HG03354 (cell line): ENCODE data around the gene OOSP1.
"Not testable (repeated sequence)": the region's sequence is repeated elsewhere in the genome, so short reads cannot be mapped to it uniquely, and the experiment has no call there.

Experiments used
- ATAC-seq: cut with Tn5 transposase; IDR thresholded peaks from one replicate; pipeline ENCODE4 v1.9.1; 2021; ENCODE audit warnings: mild to moderate bottlenecking; ENCODE audit not compliant: unreplicated experiment, poor library complexity, severe bottlenecking

The OOSP1 gene

DNA sequence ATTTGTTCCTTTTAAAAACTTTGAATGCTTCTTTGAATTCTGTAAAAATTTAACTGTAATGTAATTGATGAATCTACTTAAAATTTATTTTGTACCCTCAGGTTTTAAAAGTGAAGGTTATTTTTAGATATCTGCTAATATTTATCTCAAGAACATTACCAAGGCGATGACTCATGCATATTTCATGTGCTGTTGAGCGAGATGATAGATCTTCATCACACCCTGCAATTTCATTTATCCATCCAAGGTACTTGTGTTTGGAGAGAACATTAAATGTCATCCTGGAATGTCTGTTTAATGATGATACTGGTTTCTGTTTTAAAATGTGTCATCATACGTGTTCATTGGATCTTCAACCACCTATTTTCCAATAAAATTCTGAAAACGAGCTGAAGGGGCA, 18.9 kb downstream of the OOSP1 start:
- ATAC-seq: no peak

DNA sequence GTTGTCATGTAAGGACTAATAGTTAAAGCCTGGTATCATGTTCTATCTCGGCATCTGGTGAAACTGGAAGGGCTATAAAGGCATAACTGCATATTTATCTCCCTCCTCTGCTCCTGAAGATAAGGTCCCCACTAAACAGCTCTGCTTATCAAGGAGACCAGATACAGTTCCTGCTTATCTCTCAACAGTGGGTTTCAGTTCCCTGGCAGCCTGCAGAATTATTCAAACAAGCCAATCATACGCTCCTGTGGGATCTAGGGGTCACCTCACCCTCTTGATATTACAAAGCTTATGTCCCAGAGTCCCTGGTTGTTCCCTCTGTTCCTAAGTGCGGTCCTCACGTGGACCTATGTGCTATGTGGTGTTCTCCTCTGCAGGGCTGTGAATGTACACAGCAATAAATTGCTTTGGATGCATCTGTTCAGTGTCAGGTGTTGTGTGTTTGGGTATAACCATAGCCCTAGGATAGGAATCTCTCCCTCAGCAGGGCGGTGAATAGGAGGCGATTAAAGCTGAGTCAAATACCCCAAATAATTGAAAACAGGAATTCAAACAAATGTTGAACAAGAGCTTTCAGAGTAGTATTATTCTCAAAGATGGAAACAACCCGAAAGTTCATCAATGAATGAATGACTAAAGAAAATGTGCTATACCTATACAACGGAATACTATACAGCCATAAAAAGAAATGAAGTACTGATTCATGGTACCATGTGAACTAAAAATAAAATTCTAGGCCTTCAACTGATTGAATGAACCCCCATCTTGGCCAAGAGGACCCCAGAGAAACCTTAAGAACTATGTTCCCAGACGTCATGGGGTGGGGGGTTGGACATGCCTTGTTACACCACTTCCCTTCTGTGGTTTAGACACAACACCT, 22.5 kb downstream of the OOSP1 start:
- no peak for ATAC-seq

DNA sequence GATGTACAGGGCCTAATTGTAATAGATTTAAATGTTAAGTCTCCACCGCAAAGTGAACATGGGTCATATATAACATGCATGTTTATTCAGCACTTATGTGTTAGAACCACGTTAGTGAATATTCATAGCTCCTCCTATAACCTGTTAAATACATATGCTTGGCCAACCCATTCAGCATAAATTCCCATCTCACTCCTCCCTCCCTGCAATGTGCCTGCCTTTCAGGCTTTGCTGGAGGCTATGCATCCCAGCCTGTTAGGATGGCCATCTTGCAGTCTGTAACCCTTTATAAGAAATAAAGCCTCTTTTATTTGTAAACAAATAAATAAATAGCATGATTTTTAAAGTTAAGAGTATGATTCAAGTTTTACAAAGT, 23.9 kb downstream of the OOSP1 start:
- no peak for ATAC-seq

DNA sequence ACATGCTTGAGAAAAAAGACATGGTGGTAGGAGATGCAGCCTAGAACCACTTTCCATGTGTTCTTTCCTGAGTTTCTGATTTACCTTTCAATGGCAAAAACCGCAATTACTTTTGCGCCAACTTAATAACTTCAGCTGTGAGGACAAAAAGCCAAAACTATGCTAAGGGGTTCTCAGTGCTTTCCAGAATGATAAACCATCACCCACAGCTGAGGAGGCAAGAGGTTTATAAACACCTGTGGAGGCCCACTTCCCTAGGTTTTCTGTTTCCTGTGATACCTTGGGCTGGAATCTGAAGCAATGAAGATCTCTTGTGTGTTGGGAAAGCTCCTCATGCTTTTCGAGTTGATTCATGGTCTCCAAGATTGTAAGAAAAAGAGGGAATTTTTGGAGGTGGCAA, 25.5 kb downstream of the OOSP1 start, which contains the start of gene OOSP4A:
OOSP4A (plus strand) TSS at position 301 of the 400 bp plus-strand sequence; CDS start at position 301, 0 bp downstream.
- no peak for ATAC-seq

DNA sequence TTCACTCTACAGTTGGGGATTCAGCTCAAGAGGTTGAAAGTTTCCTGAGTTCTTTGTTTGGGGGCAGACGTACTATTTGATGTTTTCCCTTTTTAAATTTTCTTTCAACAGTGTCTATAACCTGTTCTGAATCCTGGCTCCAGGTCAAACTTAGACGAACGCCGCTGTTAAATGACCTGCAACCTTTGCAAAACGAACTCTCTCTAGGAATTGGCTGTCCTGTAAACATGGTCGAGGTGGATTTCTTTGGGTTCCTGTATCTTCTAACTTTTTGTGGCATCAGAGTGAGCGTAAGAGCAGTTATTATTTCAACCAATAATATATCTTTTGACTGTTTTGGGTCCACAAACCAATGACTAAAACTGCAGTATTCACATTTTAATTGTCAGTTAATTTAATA, 27.2 kb downstream of the OOSP1 start:
- no peak for ATAC-seq

DNA sequence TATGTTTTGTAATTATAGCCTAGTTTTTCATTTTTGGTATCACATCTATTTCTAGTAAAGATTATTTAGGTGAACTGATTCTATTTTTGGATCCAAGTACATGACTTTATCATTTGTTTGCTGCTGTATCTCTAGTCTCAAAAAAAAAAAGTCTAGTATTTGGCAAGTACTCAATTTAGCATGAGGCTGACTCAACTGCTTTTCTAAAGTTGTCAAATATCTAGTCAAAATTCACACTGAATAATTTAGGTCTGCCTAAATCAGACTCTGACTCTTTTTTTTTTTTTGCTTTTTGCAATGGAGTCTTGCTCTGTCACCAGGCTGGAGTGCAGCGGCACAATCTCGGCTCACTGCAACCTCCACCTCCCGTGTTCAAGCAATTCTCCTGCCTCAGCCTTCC, 28.0 kb downstream of the OOSP1 start:
- ATAC-seq: no peak

DNA sequence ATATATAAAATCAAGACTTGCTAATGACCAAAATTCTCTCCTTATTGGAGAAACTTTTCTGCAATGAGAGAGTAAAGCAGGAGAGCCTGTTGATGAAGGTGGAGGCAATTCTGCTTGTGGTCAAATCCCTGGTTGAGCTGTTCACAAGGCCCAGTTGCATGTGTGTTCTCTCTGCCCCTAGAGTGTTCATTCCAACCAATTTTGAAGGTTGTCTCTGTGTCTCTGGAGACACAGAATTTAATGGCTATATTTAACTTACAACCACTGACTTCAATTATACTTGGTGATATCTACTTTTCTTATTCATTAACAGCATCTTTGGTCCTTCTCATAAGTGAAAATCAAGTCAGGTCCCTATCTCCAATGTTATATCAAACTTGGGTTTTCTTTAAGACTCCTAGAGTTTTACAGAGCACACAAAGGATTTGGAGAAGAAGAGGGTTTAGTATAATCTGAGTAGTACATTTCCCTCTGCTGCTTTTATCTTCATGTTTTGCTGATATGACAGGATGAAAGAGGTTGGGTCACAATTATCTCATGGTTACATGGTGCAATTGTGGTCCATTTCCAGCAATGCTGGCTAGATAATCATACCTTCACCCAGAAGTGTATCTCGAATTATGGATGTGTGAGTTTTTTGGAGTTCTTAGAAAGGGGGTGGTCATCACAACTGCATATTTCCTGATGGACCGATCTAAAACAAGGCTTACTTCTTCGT, 29.6 kb downstream of the OOSP1 start:
- no peak for ATAC-seq

DNA sequence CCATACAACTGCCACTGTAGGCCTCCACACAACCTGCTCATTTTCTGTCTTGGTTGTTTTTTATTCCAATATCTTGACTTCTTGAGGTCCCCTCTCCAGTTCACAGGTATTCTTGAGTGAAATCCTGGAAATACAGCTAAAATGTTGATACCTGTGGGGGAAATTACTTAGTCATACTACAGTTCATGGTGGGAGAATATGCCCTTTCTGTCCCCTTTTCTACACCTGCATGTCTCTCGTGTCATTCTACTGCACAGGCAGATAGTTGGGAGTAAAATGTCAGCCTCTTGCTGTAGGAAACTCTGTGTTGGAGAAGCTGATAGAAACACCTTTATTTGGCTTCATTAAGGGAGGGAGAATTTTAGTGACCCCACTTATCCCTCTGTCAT, 30.2 kb downstream of the OOSP1 start:
- ATAC-seq: no peak

DNA sequence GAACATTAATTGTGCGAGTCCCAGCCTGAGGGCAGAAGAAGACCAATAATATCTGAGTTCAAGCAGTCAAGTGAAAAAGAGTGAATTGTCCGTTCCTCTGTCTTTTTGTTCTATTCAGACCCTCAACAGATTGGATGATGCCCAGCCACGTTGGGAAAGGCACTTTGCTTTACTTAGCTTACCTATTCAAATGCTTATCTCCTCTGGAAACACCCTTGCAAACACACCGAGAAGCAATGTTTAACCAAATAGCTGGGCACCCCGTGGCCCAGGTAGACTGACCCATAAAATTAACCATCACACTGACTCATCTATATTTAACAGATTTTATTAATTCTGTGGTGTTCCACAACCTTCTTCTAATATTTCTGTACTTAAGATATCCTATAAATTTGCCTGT, 34.9 kb downstream of the OOSP1 start:
- ATAC-seq: no peak

DNA sequence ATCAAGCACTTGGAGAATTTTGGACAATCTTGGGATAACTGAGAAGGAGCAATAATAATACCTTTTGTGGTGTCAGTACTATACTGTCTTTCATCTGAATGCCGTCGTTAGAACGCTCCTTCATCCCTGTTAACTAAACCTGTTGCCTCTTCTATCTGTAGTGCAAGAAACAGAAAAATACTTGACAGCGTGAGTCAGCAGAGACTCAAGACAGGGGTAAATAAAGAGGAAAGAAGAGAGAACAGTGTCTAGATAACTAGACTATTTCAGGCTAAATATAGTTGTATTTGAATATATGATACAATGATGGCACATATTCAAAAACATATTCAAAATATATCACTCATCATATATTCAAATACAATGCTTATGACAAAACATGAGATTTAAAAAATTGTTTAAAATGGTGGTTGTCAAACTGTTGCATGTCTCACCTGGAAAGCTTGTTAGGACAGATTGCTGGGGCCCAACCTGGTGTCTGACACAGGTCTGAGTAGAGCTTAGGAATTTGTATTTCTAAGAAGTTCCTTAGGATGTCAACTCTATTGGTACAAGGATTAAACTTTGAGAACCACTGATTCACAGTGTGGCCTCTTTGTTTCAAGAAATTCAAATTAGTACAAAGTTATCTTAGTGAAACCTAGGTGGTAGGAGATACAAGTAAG, 43.0 kb downstream of the OOSP1 start:
- no peak for ATAC-seq

DNA sequence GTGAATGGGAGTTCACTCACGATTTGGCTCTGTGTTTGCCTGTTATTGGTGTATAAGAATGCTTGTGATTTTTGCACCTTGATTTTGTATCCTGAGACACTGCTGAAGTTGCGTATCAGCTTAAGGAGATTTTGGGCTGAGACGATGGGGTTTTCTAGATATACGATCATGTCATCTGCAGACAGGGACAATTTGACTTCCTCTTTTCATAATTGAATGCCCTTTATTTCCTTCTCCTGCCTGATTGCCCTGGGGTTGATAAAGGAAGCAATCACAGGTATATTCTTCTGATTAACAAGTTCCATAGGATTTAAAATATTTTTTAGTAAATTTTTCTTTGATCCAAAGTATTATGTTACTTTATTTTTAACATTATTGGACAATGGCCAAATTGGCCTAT, 43.8 kb downstream of the OOSP1 start:
- not testable (repeated sequence) for ATAC-seq

DNA sequence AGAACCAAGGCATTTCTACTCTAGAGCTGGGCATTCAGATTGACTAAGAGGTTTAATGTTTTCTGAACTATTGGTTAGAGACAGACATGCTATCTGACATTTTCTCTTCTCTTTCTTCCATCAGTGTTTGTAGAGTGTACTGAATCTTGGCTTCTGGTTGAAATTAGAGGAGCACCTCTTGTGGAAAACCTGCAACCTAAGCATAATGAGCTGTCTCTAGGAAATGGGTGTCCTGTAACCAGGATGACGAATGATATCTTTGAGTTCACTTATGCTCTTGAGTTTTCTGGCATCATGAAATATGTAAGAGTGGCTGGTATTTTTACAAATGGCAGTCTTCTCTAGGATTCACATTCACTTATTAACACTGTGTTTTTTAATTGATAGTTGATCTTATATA, 45.0 kb downstream of the OOSP1 start:
- ATAC-seq: no peak

DNA sequence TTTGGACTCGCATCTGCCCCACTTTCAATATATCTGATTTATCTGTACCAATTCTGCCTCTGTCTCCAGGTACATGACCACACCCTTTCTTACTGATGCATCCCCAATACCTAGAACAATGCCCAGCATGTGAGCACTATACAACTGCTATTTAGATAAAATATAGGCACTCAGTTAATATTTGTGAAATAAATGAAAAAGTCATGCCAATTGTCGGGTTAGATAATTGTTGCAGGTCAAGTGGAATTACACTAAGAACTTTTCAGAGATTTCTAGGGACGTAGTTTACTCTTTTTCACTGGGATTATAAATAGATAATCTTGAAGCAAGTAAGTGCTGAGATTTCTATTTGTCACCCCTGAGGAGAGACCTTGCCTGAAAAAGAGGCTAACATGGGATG, 46.1 kb downstream of the OOSP1 start:
- no peak for ATAC-seq

DNA sequence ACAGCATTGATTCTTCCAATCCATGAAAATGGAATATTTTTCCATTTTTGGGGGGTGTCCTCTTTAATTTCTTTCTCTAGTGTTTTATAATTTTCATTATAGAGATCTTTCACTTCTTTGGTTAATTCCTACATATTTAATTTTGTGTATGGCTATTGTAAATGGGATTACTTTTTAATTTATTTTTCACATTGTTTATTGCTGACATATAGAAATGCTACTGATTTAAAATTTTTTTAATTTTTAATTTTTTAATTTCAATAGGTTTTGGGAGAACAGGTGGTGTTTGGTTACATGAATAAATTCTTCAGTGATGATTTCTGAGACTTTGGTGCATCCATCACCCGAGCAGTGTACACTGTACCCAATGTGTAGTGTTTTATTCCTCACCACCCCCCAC, 52.2 kb downstream of the OOSP1 start:
- no peak for ATAC-seq

DNA sequence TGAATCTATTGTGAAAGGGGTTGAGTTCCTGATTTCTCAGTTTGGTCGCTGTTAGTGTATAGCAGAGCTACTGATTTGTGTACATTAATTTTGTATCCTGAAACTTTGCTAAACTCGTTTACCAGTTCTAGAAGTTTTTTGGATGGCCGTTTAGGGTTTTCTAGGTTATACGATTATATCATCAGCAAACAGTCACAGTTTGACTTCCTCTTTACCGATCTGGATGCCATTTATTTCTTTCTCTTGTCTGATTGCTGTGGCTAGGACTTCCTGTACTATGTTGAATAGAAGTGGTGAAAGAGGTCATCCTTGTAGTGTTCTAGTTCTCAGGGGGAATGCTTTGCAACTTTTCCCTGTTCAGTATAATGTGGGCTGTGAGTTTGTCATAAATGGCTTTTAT, 54.2 kb downstream of the OOSP1 start:
- no peak for ATAC-seq

DNA sequence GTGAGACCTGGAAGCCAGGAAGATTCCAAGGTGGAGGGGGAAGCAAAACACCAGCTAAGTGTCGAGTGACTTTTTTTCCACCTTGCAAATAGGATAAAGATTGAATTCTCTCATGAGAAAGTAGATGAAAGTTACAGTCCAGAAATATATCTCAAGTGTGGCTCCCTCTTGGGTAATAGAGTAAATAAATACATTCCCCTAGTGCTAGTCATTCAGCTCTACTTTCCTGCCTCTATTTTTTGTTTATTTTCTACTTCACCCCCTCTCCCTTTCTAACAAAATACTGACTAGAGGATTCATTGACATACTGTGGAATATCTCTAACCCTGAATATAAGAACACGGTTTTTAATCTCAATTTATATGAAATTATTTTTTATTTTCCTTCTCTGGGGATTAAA, 59.6 kb downstream of the OOSP1 start:
- ATAC-seq: no peak

DNA sequence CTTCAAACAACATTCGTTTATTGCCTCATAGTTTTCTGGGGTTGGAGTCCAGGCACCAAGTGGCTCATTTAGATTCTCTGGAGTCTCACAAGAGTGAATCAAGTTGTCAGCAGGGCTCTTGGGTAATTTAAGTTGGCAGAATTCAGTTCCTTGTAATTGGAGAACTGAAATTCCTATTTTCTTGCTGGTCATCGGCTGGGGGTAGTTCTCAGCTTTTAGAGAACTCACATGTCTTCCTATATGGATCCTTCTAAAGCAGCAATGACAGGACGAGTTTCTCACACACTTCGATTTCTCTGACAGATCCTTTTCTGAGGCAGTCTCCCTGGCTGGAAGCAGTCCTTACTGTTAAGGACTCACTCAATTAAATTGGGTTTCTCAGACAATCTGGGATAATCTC, 61.5 kb downstream of the OOSP1 start:
- no peak for ATAC-seq

DNA sequence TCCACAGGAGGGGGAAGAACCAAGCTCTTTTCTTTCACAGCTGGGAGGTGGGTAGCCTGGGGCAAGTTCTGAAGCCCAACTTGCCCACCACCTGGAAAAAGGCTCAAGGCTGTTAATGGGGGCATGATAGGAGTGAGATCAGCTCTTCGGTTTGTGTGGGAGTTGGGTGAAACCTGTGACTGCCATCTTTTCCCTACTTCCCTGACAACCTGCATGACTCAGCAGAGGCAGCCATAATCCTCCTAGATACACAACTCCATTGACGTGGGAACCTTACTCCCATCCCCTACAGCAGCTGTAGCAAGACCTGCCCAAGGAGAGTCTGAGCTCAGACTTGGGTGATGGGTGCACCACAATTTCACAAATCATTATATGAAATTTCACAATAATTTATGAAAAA, 65.5 kb downstream of the OOSP1 start:
- ATAC-seq: no peak

DNA sequence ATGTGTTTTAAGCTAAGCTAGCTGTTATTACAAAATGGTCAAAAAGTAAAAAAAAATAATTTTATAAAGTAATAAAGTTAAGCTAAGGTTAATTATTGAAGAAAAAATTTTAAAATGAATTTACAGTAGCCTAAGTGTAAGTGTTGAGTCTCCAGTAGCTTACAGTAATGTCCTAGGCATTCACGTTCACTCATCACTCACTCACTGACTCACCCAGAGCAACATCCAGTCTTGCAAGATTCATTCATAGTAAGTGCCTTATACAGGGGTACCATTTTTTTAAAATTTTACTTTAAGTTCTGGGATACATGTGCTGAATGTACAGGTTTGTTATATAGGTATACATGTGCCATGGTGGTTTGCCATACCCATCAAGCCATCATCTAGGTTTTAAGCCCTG, 67.1 kb downstream of the OOSP1 start:
- no peak for ATAC-seq
